HG02938 (cell line): ENCODE results near the gene OR8B3.

Experiments used
- ATAC-seq: cut with Tn5 transposase; IDR thresholded peaks from one replicate; pipeline ENCODE4 v1.9.1; 2021; ENCODE audit warnings: mild to moderate bottlenecking, moderate library complexity; ENCODE audit not compliant: unreplicated experiment

The OR8B3 gene

DNA sequence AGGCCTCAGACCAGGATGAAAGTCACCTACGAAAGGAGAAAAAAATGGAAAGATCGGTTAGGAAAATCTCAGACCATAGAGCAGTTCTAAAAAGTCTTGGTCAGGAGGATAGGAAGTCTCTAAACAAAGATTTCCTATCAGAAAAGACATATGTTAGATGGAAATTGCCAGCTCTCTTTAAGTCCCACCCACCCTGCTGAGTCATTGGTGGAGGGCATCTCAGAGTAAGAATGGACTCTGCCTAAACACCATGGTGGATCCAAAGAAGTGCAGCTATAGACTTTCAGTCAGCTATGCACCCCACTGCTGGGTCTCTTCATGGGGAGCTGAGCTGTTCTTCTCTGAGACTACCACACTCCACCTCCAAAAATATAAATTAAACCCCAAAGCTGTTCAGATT lies 18.2 kb downstream of the OR8B3 start:
- no peak for ATAC-seq

GRCh38 chr11:124376280-124376679 lies 22.5 kb downstream of the OR8B3 start:
- ATAC-seq: no peak

GRCh38 chr11:124359566-124359965 lies 39.3 kb downstream of the OR8B3 start:
- ATAC-seq: no peak

- ATAC-seq: no peak
Observed at GRCh38 chr11:124346311-124346955, 52.4 kb downstream of the OR8B3 start.
